Sigmoid colon (tissue), 3 donors: ENCODE results near the gene R3HCC1L.

Experiments
- POLR2A ChIP-seq, 2 donors: fragments of 450-650 bp; IDR thresholded peaks; one replicate each; pipeline ENCODE4 v1.6.1; 2016; ENCODE audit warnings: antibody characterized with exemption in 2 of 2, mild to moderate bottlenecking in 2 of 2, moderate library complexity in 2 of 2
- TF ChIP-seq, protein P1 (sequence below), 4 experiments: fragments of 450-650 bp in 3 of 4; fragments of 200-600 bp in 1 of 4; IDR thresholded peaks; one replicate each; pipeline ENCODE4 v1.5.1; 2016 to 2019; ENCODE audit warnings: antibody characterized with exemption in 4 of 4, mild to moderate bottlenecking in 3 of 4, moderate library complexity in 2 of 4

DNA sequence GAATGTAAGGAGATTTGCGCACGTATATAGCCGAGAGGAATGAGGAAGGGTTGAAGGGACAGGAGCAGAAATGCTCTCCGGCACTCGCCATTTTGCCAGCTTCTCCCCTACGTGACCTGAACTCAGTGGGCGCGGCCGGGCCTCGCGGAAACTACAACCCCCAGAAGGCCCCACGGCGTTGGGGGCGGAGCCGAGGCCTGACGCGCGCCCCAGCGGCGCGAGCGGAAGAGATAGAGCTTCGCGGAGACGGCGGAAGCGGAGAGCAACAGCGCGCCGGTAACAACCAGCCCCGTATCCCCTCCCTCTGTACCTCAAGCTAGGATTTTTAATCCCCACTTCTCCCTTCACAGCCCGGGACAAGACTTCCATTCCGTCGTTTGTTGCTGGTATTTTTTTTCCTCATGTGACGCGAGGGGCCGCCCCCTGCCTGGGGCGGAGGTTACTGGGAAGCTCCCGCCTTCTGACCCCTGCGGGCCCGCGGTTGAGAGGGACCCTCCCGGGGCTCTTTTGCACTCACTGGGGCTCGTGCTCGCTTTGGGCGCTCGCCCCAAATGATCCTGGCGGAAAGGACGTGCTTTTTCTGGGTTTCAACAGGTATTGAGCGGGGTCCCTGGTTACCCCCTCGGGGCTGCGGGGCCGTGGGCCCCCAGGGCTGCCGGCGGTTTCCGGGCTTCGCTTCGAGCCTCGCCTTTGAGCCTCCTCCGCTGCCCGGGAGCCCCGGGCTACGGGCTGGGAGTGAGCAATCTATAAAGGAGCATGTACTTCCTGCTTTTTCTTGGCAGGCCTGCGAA lies at the start of gene R3HCC1L:
- TF ChIP-seq, protein P1, sequence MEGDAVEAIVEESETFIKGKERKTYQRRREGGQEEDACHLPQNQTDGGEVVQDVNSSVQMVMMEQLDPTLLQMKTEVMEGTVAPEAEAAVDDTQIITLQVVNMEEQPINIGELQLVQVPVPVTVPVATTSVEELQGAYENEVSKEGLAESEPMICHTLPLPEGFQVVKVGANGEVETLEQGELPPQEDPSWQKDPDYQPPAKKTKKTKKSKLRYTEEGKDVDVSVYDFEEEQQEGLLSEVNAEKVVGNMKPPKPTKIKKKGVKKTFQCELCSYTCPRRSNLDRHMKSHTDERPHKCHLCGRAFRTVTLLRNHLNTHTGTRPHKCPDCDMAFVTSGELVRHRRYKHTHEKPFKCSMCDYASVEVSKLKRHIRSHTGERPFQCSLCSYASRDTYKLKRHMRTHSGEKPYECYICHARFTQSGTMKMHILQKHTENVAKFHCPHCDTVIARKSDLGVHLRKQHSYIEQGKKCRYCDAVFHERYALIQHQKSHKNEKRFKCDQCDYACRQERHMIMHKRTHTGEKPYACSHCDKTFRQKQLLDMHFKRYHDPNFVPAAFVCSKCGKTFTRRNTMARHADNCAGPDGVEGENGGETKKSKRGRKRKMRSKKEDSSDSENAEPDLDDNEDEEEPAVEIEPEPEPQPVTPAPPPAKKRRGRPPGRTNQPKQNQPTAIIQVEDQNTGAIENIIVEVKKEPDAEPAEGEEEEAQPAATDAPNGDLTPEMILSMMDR (IDR thresholded peaks at IDR 0.05): no peak
- peak; percentile 62 to 80 for TF ChIP-seq POLR2A (IDR thresholded peaks at IDR 0.05)
